ENCODE measurements around the gene WBP4.

- TF ChIP-seq CTCF (conservative IDR thresholded peaks at IDR 0.05; ENCODE audit: low read depth, low read length) (no peak), RAD21 (IDR thresholded peaks at IDR 0.05; ENCODE audit: low read length) (no peak), USF2 (IDR thresholded peaks at IDR 0.05; ENCODE audit: low read depth, low read length) (no peak), POLR2A (IDR thresholded peaks at IDR 0.05; ENCODE audit: low read depth, low read length) (no peak), ELK1 (IDR thresholded peaks at IDR 0.05; ENCODE audit: borderline replicate concordance, low read depth, low read length) (no peak), SMC3 (IDR thresholded peaks at IDR 0.05; ENCODE audit: low read depth, low read length) (no peak), CEBPB (IDR thresholded peaks at IDR 0.05; ENCODE audit: low read depth, low read length) (no peak), MAZ (IDR thresholded peaks at IDR 0.05; ENCODE audit: borderline replicate concordance, low read depth, low read length) (no peak), BHLHE40 (IDR thresholded peaks at IDR 0.05; ENCODE audit: low read depth, low read length) (no peak), CHD1 (IDR thresholded peaks at IDR 0.05; ENCODE audit: low read depth, low read length) (no peak), RFX5 (IDR thresholded peaks at IDR 0.05; ENCODE audit: low read depth, low read length) (no peak), FOS (IDR thresholded peaks at IDR 0.05; ENCODE audit: low read depth, low read length) (no peak), MAFK (IDR thresholded peaks at IDR 0.05; ENCODE audit: low read depth, low read length) (no peak)
Observed at GRCh38 chr13:41056194-41056593, 5.1 kb upstream of the WBP4 start.

All from IMR-90 (cell line).